Esophagus mucosa (tissue), 1 donor: Measurements from ENCODE around the gene ACTN2. TPM values are rescaled to one million over a fixed set of nuclear protein-coding genes. Genes with fewer than 3 reads are reported as not detected.

Experiments
- ATAC-seq: fragments of 200-7000 bp; cut with Tn5 transposase; one replicate; pipeline ENCODE4 v1.9.1; 2020
- total RNA-seq: library from RNA; stranded (reverse); gene quantifications from one replicate; pipeline ENCODE4 v1.2.4, GENCODE V29; 2023
- donor health status: DM: yes; HTN: yes; CAD: no.

Gene ACTN2
- total RNA-seq, 1 donor from 2014 or later, result 0.24 TPM

- ATAC-seq, result no peak
Observed at GRCh38 chr1:236785477-236785876, 99.2 kb downstream of the ACTN2 start.

- ATAC-seq, result no peak
Observed at GRCh38 chr1:236786453-236786852, 100.2 kb downstream of the ACTN2 start.

- no peak for ATAC-seq
Observed at GRCh38 chr1:236794585-236795034, 108.3 kb downstream of the ACTN2 start.

GRCh38 chr1:236795035-236795756, 108.9 kb downstream of the ACTN2 start, which contains the start of gene MTR:
TSS of gene MTR (plus strand) at chr1:236795292. CDS start at chr1:236795704, 412 bp downstream.
- ATAC-seq, result peak; percentile 100

GRCh38 chr1:236795757-236796667, 109.7 kb downstream of the ACTN2 start:
- peak; percentile 22 for ATAC-seq

GRCh38 chr1:236799001-236799400, 112.7 kb downstream of the ACTN2 start:
- no peak for ATAC-seq

GRCh38 chr1:236800002-236800620, 113.8 kb downstream of the ACTN2 start:
- ATAC-seq, result no peak

GRCh38 chr1:236800623-236801022, 114.3 kb downstream of the ACTN2 start:
- no peak for ATAC-seq

- ATAC-seq, result no peak
Observed at GRCh38 chr1:236802264-236802663, 116.0 kb downstream of the ACTN2 start.

- ATAC-seq, result no peak
Observed at GRCh38 chr1:236806634-236807033, 120.3 kb downstream of the ACTN2 start.

GRCh38 chr1:236808005-236808404, 121.7 kb downstream of the ACTN2 start:
- no peak for ATAC-seq

GRCh38 chr1:236808564-236809130, 122.3 kb downstream of the ACTN2 start:
- ATAC-seq, result no peak

- no peak for ATAC-seq
Observed at GRCh38 chr1:236809148-236809547, 122.8 kb downstream of the ACTN2 start.

GRCh38 chr1:236810018-236810417, 123.7 kb downstream of the ACTN2 start:
- no peak for ATAC-seq

- ATAC-seq, result no peak
Observed at GRCh38 chr1:236812334-236813030, 126.2 kb downstream of the ACTN2 start.

Other genes with a start within 250 kb of the ACTN2 start
- 30.1 TPM for gene LGALS8, start 162.5 kb upstream of the ACTN2 start, total RNA-seq
- 25.1 TPM for gene HEATR1, start 82.0 kb upstream of the ACTN2 start, total RNA-seq
- gene MTR, start 108.8 kb downstream of the ACTN2 start, total RNA-seq, result 11.3 TPM